Measurements from ENCODE around the gene ZNF516. TPM values are rescaled to one million over a fixed set of nuclear protein-coding genes. Genes with fewer than 3 reads are reported as not detected.

The ZNF516 gene
- total RNA-seq, 6 experiments from 2014 or later: 34.6 to 52.2 (median 42.2) TPM

- TF ChIP-seq, protein P1, sequence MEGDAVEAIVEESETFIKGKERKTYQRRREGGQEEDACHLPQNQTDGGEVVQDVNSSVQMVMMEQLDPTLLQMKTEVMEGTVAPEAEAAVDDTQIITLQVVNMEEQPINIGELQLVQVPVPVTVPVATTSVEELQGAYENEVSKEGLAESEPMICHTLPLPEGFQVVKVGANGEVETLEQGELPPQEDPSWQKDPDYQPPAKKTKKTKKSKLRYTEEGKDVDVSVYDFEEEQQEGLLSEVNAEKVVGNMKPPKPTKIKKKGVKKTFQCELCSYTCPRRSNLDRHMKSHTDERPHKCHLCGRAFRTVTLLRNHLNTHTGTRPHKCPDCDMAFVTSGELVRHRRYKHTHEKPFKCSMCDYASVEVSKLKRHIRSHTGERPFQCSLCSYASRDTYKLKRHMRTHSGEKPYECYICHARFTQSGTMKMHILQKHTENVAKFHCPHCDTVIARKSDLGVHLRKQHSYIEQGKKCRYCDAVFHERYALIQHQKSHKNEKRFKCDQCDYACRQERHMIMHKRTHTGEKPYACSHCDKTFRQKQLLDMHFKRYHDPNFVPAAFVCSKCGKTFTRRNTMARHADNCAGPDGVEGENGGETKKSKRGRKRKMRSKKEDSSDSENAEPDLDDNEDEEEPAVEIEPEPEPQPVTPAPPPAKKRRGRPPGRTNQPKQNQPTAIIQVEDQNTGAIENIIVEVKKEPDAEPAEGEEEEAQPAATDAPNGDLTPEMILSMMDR (IDR thresholded peaks at IDR 0.05): no peak
- DNase-seq: no peak
- H3K9me3 Mint-ChIP-seq: no peaks in the 10 kb centered on the region
- H3K4me1 Mint-ChIP-seq (ENCODE audit: low read depth): peaks cover 43% of the 10 kb centered on the region
- peaks cover 54% of the 10 kb centered on the region for H3K36me3 Mint-ChIP-seq (ENCODE audit: low read depth)
- no peak overlapping the region for H3K27ac Mint-ChIP-seq
- H3K27me3 Mint-ChIP-seq (ENCODE audit: insufficient read depth): no peaks in the 10 kb centered on the region; the same call in none of the 2 replicates
- H3K4me3 Mint-ChIP-seq: no peak overlapping the region
These were observed 129.5 kb downstream of the ZNF516 start for GRCh38 chr18:76365561-76365960.

- H3K36me3 Mint-ChIP-seq (ENCODE audit: low read depth): peaks cover 47% of the 10 kb centered on the region
- no peak for DNase-seq
- TF ChIP-seq, protein P1 (IDR thresholded peaks at IDR 0.05): no peak
- no peak overlapping the region for H3K4me3 Mint-ChIP-seq
- H3K4me1 Mint-ChIP-seq (ENCODE audit: low read depth): peaks cover 43% of the 10 kb centered on the region
- H3K27me3 Mint-ChIP-seq (ENCODE audit: insufficient read depth): no peaks in the 10 kb centered on the region; the same call in none of the 2 replicates
- peak overlapping the region; percentile 92 for H3K27ac Mint-ChIP-seq
- H3K9me3 Mint-ChIP-seq: no peaks in the 10 kb centered on the region
These were observed 130.5 kb downstream of the ZNF516 start for GRCh38 chr18:76364282-76365259.

DNA sequence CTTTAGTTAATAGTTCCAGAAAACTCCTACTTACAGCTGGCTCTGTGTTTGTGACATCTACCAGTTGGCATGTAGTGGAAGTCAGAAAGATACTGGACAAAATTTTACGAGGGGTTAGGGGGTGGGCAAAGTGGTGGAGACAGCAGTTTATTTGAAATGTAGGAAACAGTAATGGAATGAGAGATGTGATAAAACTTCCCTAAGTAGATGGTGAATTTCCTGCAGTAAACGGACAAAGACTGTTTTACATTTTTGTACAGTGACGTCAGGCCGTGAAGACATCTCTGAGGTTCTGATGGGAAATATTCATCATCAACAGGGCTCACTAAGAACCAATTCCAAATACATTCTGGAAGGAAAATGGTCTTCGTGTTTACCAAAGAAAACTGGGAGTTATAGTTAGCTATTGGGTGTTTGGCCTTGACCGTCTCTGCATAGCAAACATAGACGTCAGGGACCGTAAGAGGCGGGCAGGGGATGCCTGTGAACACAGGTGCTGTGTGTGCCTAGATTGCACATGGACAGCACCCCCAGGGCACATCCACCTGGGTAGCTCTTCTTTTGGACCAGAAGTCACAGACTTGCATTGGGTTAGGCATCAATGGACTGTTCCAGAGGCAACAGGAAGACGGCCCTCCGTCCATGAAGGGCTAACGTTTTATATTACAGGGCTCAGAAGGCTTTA, 131.5 kb downstream of the ZNF516 start:
- Mint-ChIP-seq H3K36me3 (ENCODE audit: low read depth) (peaks cover 49% of the 10 kb centered on the region), H3K27me3 (ENCODE audit: insufficient read depth) (no peaks in the 10 kb centered on the region; the same call in none of the 2 replicates), H3K4me1 (ENCODE audit: low read depth) (peaks cover 46% of the 10 kb centered on the region), H3K4me3 (peak overlapping the region; percentile 71), H3K9me3 (no peaks in the 10 kb centered on the region), H3K27ac (peak overlapping the region; percentile 92)
- DNase-seq: peak; percentile 85
- TF ChIP-seq, protein P1 (IDR thresholded peaks at IDR 0.05): no peak

DNA sequence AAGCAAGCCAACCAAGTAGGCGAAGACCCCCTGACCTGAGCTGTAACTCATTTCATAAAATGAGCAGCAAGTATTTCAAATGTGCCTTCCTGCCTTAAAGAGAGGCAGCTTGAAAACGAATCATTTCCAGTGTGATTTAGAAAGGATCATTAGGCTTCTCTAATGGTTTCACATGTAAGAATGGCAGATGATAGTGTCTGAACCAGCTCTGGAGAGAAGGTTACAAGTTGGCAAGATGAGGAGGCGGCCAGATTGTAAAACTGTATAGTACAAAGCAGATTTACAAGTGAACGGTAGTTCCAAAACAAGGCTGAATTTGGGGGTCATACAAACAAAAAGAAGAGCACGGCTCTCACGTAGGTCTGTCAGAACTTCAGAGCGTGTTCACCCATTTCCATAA, 132.4 kb downstream of the ZNF516 start:
- Mint-ChIP-seq H3K4me3 (peak overlapping the region; percentile 71), H3K36me3 (ENCODE audit: low read depth) (peaks cover 49% of the 10 kb centered on the region), H3K27ac (peak overlapping the region; percentile 92), H3K4me1 (ENCODE audit: low read depth) (peaks cover 53% of the 10 kb centered on the region), H3K27me3 (ENCODE audit: insufficient read depth) (no peaks in the 10 kb centered on the region; the same call in none of the 2 replicates), H3K9me3 (no peaks in the 10 kb centered on the region)
- TF ChIP-seq, protein P1 (IDR thresholded peaks at IDR 0.05): no peak
- no peak for DNase-seq

DNA sequence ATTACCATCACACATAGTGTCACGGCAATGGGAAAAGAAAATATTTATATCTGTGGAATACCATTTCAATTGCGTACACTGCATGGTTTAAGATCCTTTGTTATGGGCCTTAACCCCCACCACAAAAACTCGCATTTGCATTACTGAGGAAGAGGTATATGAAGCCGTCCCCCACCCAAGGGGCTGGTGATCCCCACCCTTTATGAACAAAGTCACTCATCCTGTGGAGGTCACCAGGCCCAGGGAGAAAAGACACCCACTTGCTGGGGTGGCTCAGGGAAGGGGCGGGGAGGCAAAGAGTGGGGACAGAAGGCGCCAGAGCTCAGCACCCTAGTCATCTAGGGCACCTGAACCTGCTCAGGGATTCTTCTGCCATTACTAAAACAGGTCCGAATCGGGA, 133.8 kb downstream of the ZNF516 start:
- Mint-ChIP-seq H3K9me3 (no peaks in the 10 kb centered on the region), H3K27me3 (ENCODE audit: insufficient read depth) (no peaks in the 10 kb centered on the region; the same call in 1 of the 2 replicates), H3K36me3 (ENCODE audit: low read depth) (peaks cover 51% of the 10 kb centered on the region), H3K4me3 (no peak overlapping the region), H3K27ac (no peak overlapping the region), H3K4me1 (ENCODE audit: low read depth) (peaks cover 54% of the 10 kb centered on the region)
- DNase-seq: no peak
- TF ChIP-seq, protein P1 (IDR thresholded peaks at IDR 0.05): no peak

Data from HFFc6 (cell line).